H1 (cell line): ENCODE data around the gene NKAIN4. TPM values are rescaled to one million over a fixed set of nuclear protein-coding genes. Genes with fewer than 3 reads are reported as not detected.

Experiments
- microRNA counts: library from miRNA; unstranded; fragments of <30 nt; microRNA quantifications from one replicate; lab custom pipeline; 2015
- microRNA-seq, 2 experiments: library from miRNA; unstranded; fragments of <30 nt; microRNA quantifications; one replicate each; pipeline versions ENCODE4 to v1.2.0, GENCODE V29; 2016 to 2020; ENCODE audit warnings: borderline microRNAs expressed in 2 of 2, borderline number of aligned reads in 2 of 2, borderline replicate concordance in 1 of 2
- polyA plus RNA-seq, 7 experiments: library from polyadenylated mRNA; depleted of rRNA in 3 of 7; stranded (reverse) in 5 of 7; unstranded in 2 of 7; fragments of >200 nt in 5 of 7; fragments of 200-250 nt in 2 of 7; gene quantifications; 1 replicate in 5 of 7; 2 replicates in 1 of 7; 4 replicates in 1 of 7; pipeline versions ENCODE4 v1.2.1 to v1.2.3, GENCODE V29; 2011 to 2013; ENCODE audit warnings: missing spikeins in 2 of 7, mixed read lengths in 2 of 7
- small RNA-seq: library from polyadenylated mRNA; stranded (forward); fragments of <200 nt; extraction: miRNeasy Mini kit (QIAGEN cat#:217004); gene quantifications from one replicate; pipeline ENCODE3, GENCODE V24; 2013; ENCODE audit not compliant: insufficient read depth
- total RNA-seq: library from RNA; stranded (reverse); fragmentation: NEBNext Ultra II Directional; extraction: Animal tissue kit (Norgen Biotek cat#: 25700); gene quantifications from 2 replicates; pipeline ENCODE4 v1.2.1, GENCODE V29; 2021

Gene NKAIN4
- total and polyA plus RNA-seq, 2 of the 8 experiments (the other 6 are each of a cell fraction or from before 2014, with no cell fraction given), result 6.9 to 17.0 TPM

MicroRNAs encoded within 50 kb of the gene (microRNA counts, 767-probe panel; counts per million panel counts)
- microRNA hsa-miR-3196 (lab: Ali Mortazavi, UCI), result 879 counts per million, percentile 95 among the panel's probes with 10 or more counts

Small RNA genes lying within 50 kb of the gene (microRNA-seq; reads per million reads assigned to microRNA genes)
- gene MIR3196 (0 reads per million in 2 experiments), gene MIR4326 (0 to 0.23 reads per million in 2 experiments)

Small RNA genes lying within 50 kb of the gene (small RNA-seq; reads per million reads assigned to genes)
- gene MIR3196, result not detected
- gene MIR4326, result 68.6 reads per million, percentile 97 among the genes with 10 or more reads in this experiment

Other genes starting within 250 kb of the NKAIN4 start
- 0.38 and 0.47 TPM in 2 replicates for gene BHLHE23, start 247.5 kb downstream of the NKAIN4 start, total RNA-seq
- 0.36 TPM in 1 of 2 replicates, not detected in the other for gene BHLHE23, start 247.5 kb downstream of the NKAIN4 start, polyA plus RNA-seq (2011; rRNA removed)
- 66.0 and 66.1 TPM in 2 replicates for gene YTHDF1, start 38.3 kb downstream of the NKAIN4 start, total RNA-seq
- gene YTHDF1, start 38.3 kb downstream of the NKAIN4 start, polyA plus RNA-seq (2011; rRNA removed), result 32.8 and 38.3 TPM in 2 replicates
- 0.41 TPM in 1 of 2 replicates, not detected in the other for gene BIRC7, start 18.6 kb downstream of the NKAIN4 start, total RNA-seq
- gene BIRC7, start 18.6 kb downstream of the NKAIN4 start, polyA plus RNA-seq (2011; rRNA removed), result 0.11 and 0.16 TPM in 2 replicates
- 93.0 and 100 TPM in 2 replicates for gene ARFGAP1, start 18.4 kb upstream of the NKAIN4 start, total RNA-seq
- gene ARFGAP1, start 18.4 kb upstream of the NKAIN4 start, polyA plus RNA-seq (2011; rRNA removed), result 93.7 and 136 TPM in 2 replicates
- gene COL20A1, start 38.7 kb upstream of the NKAIN4 start, total RNA-seq, result 0.17 and 0.19 TPM in 2 replicates
- 0.21 and 0.61 TPM in 2 replicates for gene COL20A1, start 38.7 kb upstream of the NKAIN4 start, polyA plus RNA-seq (2011; rRNA removed)
- 2.7 and 5.7 TPM in 2 replicates for gene CHRNA4, start 106.9 kb upstream of the NKAIN4 start, total RNA-seq
- 4.3 and 5.0 TPM in 2 replicates for gene CHRNA4, start 106.9 kb upstream of the NKAIN4 start, polyA plus RNA-seq (2011; rRNA removed)
- gene KCNQ2, start 218.2 kb upstream of the NKAIN4 start, total RNA-seq, result 82.6 and 88.6 TPM in 2 replicates
- gene KCNQ2, start 218.2 kb upstream of the NKAIN4 start, polyA plus RNA-seq (2011; rRNA removed), result 243 and 277 TPM in 2 replicates
- 25.8 and 27.9 TPM in 2 replicates for gene EEF1A2, start 244.6 kb upstream of the NKAIN4 start, total RNA-seq
- gene EEF1A2, start 244.6 kb upstream of the NKAIN4 start, polyA plus RNA-seq (2011; rRNA removed), result 7.4 and 17.5 TPM in 2 replicates